NCI-H2107 (cell line): ENCODE results near the gene IDH3B.

Source experiments
- DNase-seq: peaks from one replicate; lab custom pipeline; 2025; lab: John Stamatoyannopoulos, UW

Gene IDH3B

DNA sequence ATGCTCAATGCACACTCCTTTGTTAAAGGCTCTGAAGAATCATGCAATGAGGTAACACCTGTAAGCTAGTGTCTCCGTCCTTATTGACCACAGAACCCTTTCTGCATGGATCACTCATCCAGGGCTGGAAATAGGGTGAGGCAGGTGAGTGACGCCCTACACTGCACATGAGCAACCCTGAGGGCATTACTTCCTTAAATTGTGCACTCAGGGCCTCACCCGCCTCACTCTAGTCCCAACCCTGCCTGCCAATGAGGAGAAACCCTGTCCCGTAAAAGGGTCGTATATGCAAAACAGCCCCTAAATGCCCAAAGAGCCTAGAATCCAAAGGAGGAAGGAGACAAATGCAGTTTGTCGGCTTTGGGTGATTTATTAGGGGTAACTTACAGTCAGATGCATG, 45.2 kb downstream of the IDH3B start:
- no peak for DNase-seq

DNA sequence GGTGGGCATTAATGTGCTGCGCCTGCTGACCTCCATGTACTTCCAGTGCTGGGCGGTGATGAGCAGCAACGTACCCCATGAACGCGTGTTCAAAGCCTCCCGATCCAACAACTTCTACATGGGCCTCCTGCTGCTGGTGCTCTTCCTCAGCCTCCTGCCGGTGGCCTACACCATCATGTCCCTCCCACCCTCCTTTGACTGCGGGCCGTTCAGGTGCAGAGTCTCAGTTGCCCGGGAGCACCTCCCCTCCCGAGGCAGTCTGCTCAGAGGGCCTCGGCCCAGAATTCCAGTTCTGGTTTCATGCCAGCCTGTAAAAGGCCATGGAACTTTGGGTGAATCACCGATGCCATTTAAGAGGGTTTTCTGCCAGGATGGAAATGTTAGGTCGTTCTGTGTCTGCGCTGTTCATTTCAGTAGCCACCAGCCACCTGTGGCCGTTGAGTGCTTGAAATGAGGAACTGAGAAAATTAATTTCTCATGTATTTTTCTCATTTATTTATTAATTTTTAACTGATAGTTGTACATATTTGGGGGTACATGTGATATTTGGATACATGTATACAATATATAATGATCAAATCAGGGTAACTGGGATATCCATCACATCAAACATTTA, 46.8 kb downstream of the IDH3B start:
- no peak for DNase-seq

DNA sequence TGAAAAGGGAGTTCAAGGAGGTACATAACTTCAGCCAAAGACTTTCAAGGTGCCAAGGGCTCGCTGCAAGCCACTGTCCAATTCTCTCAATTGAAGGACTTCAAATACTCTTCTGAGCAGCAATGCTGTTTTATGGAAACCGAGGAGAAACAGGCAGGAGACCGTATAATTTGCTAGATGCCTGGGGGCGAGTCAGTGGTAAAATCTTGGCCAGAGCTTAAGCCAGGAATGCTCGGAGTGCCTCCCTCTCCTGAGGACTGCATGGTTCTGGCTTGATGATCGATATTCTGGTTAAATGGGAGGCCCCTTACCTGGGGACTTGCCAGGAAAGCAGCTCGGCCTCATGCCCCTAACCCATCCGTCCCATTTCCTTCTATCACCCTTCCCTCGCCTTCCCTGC, 47.4 kb downstream of the IDH3B start:
- DNase-seq, result no peak

DNA sequence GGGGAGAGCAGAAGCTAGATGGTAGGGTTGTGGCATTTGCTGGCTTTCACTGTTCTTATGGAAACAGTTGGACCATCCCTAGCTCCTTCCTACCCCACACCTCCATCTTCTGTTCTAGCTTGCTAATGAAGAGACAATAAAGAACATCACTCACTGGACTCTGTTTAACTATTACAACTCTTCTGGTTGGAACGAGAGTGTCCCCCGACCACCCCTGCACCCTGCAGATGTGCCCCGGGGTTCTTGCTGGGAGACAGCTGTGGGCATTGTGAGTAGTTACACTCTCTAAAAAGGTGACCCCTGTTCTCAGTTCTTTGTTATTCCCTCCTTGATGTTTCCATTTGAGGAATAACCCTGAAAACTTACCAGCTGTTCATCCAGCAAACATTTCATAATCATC, 51.9 kb downstream of the IDH3B start:
- DNase-seq, result no peak

DNA sequence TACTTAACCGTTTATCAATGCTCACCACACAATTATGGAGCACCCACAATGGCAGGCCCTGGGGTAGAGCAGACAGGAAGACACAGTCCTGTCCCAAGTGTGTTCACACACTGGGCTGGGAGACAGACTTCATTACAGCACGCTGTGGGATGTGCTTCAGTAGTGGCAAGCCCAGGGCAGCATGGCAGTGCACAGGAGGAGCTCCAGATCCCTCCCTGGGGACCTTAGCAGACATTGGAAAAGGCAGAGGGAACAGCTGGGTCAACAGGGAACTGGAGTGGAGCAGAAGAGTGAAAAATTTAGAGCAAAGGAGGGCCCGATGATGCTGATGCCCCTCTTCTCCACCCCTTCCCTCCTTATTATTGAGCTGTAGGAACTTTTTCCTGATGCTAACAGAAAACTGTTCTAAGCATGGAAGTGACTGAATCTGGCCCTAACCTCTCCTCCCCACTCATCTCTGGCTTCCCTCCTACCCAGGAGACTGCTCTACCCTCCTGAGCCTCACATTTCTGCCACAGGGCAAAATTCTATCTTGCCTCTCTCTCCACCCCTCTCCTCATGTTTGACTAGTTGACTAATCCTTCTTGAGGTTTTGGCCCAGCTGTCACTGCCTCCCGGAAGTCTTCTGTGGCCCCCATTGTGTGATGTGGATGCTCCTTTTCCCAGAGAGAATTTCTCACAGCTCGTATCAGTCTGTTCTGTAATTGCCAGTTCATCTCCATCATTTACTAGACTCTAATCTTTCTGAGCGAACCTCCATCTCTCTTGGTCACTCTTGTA, 52.9 kb downstream of the IDH3B start:
- no peak for DNase-seq

DNA sequence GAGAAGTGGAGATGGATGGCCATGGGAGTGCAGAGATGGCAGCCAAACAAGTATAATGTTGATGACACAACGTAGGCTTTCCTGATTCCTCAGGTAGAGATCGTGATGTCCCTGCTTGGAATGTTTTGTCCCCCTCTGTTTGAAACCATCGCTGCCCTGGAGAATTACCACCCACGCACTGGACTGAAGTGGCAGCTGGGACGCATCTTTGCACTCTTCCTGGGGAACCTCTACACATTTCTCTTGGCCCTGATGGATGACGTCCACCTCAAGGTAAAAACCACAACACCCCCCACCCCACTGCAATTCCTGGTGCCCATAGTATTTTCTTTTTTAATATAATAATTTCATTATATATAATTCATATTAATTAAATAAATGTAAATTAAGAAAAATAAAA, 53.7 kb downstream of the IDH3B start:
- DNase-seq, result no peak
